ENCODE data around the gene MMP17.
"Not testable (repeated sequence)": the region's sequence is repeated elsewhere in the genome, so short reads cannot be mapped to it uniquely, and the experiment has no call there.

MMP17 gene

GRCh38 chr12:131874972-131875371 lies 46.8 kb downstream of the MMP17 start:
- not testable (repeated sequence) for H3K27ac ChIP-seq (ENCODE audit: low read depth, low read length); H3K27me3 ChIP-seq (ENCODE audit: control insufficient read depth in 1 of 2, insufficient read depth in 2 of 2, low read length in 2 of 2); H3K36me3 ChIP-seq (ENCODE audit: control insufficient read depth in 1 of 2, insufficient read depth in 2 of 2, low read length in 2 of 2); H3K4me3 ChIP-seq (ENCODE audit: low read depth in 1 of 2, low read length in 2 of 2); H3K4me1 ChIP-seq (ENCODE audit: control insufficient read depth in 1 of 2, insufficient read depth in 2 of 2, low read length in 2 of 2); H3K9ac ChIP-seq (ENCODE audit: low read depth in 1 of 2, low read length in 2 of 2); H3K9me3 ChIP-seq (ENCODE audit: control insufficient read depth in 1 of 2, low read length in 2 of 2)

GRCh38 chr12:131877216-131877615 lies 49.0 kb downstream of the MMP17 start:
- not testable (repeated sequence) for H3K4me3 ChIP-seq (ENCODE audit: low read depth in 1 of 2, low read length in 2 of 2); H3K27ac ChIP-seq (ENCODE audit: low read depth, low read length); H3K4me1 ChIP-seq (ENCODE audit: control insufficient read depth in 1 of 2, insufficient read depth in 2 of 2, low read length in 2 of 2); H3K36me3 ChIP-seq (ENCODE audit: control insufficient read depth in 1 of 2, insufficient read depth in 2 of 2, low read length in 2 of 2); H3K9me3 ChIP-seq (ENCODE audit: control insufficient read depth in 1 of 2, low read length in 2 of 2); H3K27me3 ChIP-seq (ENCODE audit: control insufficient read depth in 1 of 2, insufficient read depth in 2 of 2, low read length in 2 of 2); H3K9ac ChIP-seq (ENCODE audit: low read depth in 1 of 2, low read length in 2 of 2)

- not testable (repeated sequence) for H3K27me3 ChIP-seq (ENCODE audit: control insufficient read depth in 1 of 2, insufficient read depth in 2 of 2, low read length in 2 of 2); H3K9ac ChIP-seq (ENCODE audit: low read depth in 1 of 2, low read length in 2 of 2); H3K4me1 ChIP-seq (ENCODE audit: control insufficient read depth in 1 of 2, insufficient read depth in 2 of 2, low read length in 2 of 2); H3K9me3 ChIP-seq (ENCODE audit: control insufficient read depth in 1 of 2, low read length in 2 of 2); H3K4me3 ChIP-seq (ENCODE audit: low read depth in 1 of 2, low read length in 2 of 2); H3K36me3 ChIP-seq (ENCODE audit: control insufficient read depth in 1 of 2, insufficient read depth in 2 of 2, low read length in 2 of 2); H3K27ac ChIP-seq (ENCODE audit: low read depth, low read length)
These were observed 50.2 kb downstream of the MMP17 start for GRCh38 chr12:131878436-131878835.

- Histone ChIP-seq H3K9me3 (ENCODE audit: control insufficient read depth in 1 of 2, low read length in 2 of 2) (no peaks in the 10 kb centered on the region), H3K4me3 (ENCODE audit: low read depth in 1 of 2, low read length in 2 of 2) (no peak overlapping the region), H3K36me3 (ENCODE audit: control insufficient read depth in 1 of 2, insufficient read depth in 2 of 2, low read length in 2 of 2) (no peaks in the 10 kb centered on the region), H3K4me1 (ENCODE audit: control insufficient read depth in 1 of 2, insufficient read depth in 2 of 2, low read length in 2 of 2) (no peaks in the 10 kb centered on the region), H3K27ac (ENCODE audit: low read depth, low read length) (no peak overlapping the region), H3K9ac (ENCODE audit: low read depth in 1 of 2, low read length in 2 of 2) (no peak overlapping the region), H3K27me3 (ENCODE audit: control insufficient read depth in 1 of 2, insufficient read depth in 2 of 2, low read length in 2 of 2) (no peaks in the 10 kb centered on the region)
These were observed 54.8 kb downstream of the MMP17 start for GRCh38 chr12:131882804-131883520.

GRCh38 chr12:131883521-131883900 lies 55.3 kb downstream of the MMP17 start:
- no peak overlapping the region for H3K4me3 ChIP-seq (ENCODE audit: low read depth in 1 of 2, low read length in 2 of 2)
- H3K27ac ChIP-seq (ENCODE audit: low read depth, low read length), result no peak overlapping the region
- no peaks in the 10 kb centered on the region for H3K9me3 ChIP-seq (ENCODE audit: control insufficient read depth in 1 of 2, low read length in 2 of 2)
- H3K9ac ChIP-seq (ENCODE audit: low read depth in 1 of 2, low read length in 2 of 2), result no peak overlapping the region
- H3K4me1 ChIP-seq (ENCODE audit: control insufficient read depth in 1 of 2, insufficient read depth in 2 of 2, low read length in 2 of 2), result no peaks in the 10 kb centered on the region
- H3K27me3 ChIP-seq (ENCODE audit: control insufficient read depth in 1 of 2, insufficient read depth in 2 of 2, low read length in 2 of 2), result no peaks in the 10 kb centered on the region
- H3K36me3 ChIP-seq (ENCODE audit: control insufficient read depth in 1 of 2, insufficient read depth in 2 of 2, low read length in 2 of 2), result no peaks in the 10 kb centered on the region

GRCh38 chr12:131885076-131885475 lies 56.9 kb downstream of the MMP17 start:
- H3K27ac ChIP-seq (ENCODE audit: low read depth, low read length); H3K4me1 ChIP-seq (ENCODE audit: control insufficient read depth in 1 of 2, insufficient read depth in 2 of 2, low read length in 2 of 2); H3K36me3 ChIP-seq (ENCODE audit: control insufficient read depth in 1 of 2, insufficient read depth in 2 of 2, low read length in 2 of 2); H3K4me3 ChIP-seq (ENCODE audit: low read depth in 1 of 2, low read length in 2 of 2); H3K9ac ChIP-seq (ENCODE audit: low read depth in 1 of 2, low read length in 2 of 2); H3K9me3 ChIP-seq (ENCODE audit: control insufficient read depth in 1 of 2, low read length in 2 of 2); H3K27me3 ChIP-seq (ENCODE audit: control insufficient read depth in 1 of 2, insufficient read depth in 2 of 2, low read length in 2 of 2): not testable (repeated sequence)

GRCh38 chr12:131885543-131886057 lies 57.4 kb downstream of the MMP17 start:
- H3K9me3 ChIP-seq (ENCODE audit: control insufficient read depth in 1 of 2, low read length in 2 of 2), result no peaks in the 10 kb centered on the region

GRCh38 chr12:131891722-131892121 lies 63.5 kb downstream of the MMP17 start:
- H3K27me3 ChIP-seq (ENCODE audit: control insufficient read depth in 1 of 2, insufficient read depth in 2 of 2, low read length in 2 of 2); H3K9me3 ChIP-seq (ENCODE audit: control insufficient read depth in 1 of 2, low read length in 2 of 2); H3K27ac ChIP-seq (ENCODE audit: low read depth, low read length); H3K4me3 ChIP-seq (ENCODE audit: low read depth in 1 of 2, low read length in 2 of 2); H3K9ac ChIP-seq (ENCODE audit: low read depth in 1 of 2, low read length in 2 of 2); H3K36me3 ChIP-seq (ENCODE audit: control insufficient read depth in 1 of 2, insufficient read depth in 2 of 2, low read length in 2 of 2): not testable (repeated sequence)
- peaks cover 4 to 13% of the 10 kb centered on the region in 2 donors for H3K4me1 ChIP-seq (ENCODE audit: control insufficient read depth in 1 of 2, insufficient read depth in 2 of 2, low read length in 2 of 2)

More at GRCh38 chr12:131885543-131886057, 57.4 kb downstream of the MMP17 start:
- H3K4me3 ChIP-seq (ENCODE audit: low read depth in 1 of 2, low read length in 2 of 2), result no peak overlapping the region
- H3K36me3 ChIP-seq (ENCODE audit: control insufficient read depth in 1 of 2, insufficient read depth in 2 of 2, low read length in 2 of 2), result no peaks in the 10 kb centered on the region
- H3K9ac ChIP-seq (ENCODE audit: low read depth in 1 of 2, low read length in 2 of 2), result no peak overlapping the region
- no peak overlapping the region for H3K27ac ChIP-seq (ENCODE audit: low read depth, low read length)
- no peaks in the 10 kb centered on the region for H3K4me1 ChIP-seq (ENCODE audit: control insufficient read depth in 1 of 2, insufficient read depth in 2 of 2, low read length in 2 of 2)
- H3K27me3 ChIP-seq (ENCODE audit: control insufficient read depth in 1 of 2, insufficient read depth in 2 of 2, low read length in 2 of 2), result no peaks in the 10 kb centered on the region

GRCh38 chr12:131892711-131893604 lies 64.8 kb downstream of the MMP17 start:
- Histone ChIP-seq H3K36me3 (ENCODE audit: control insufficient read depth in 1 of 2, insufficient read depth in 2 of 2, low read length in 2 of 2) (peaks cover 3 to 5% of the 10 kb centered on the region in 2 donors), H3K27ac (ENCODE audit: low read depth, low read length) (no peak overlapping the region), H3K9ac (ENCODE audit: low read depth in 1 of 2, low read length in 2 of 2) (no peak overlapping the region), H3K4me3 (ENCODE audit: low read depth in 1 of 2, low read length in 2 of 2) (no peak overlapping the region), H3K4me1 (ENCODE audit: control insufficient read depth in 1 of 2, insufficient read depth in 2 of 2, low read length in 2 of 2) (peaks cover 8 to 16% of the 10 kb centered on the region in 2 donors), H3K9me3 (ENCODE audit: control insufficient read depth in 1 of 2, low read length in 2 of 2) (no peaks in the 10 kb centered on the region), H3K27me3 (ENCODE audit: control insufficient read depth in 1 of 2, insufficient read depth in 2 of 2, low read length in 2 of 2) (no peaks in the 10 kb centered on the region)

GRCh38 chr12:131893605-131894312 lies 65.6 kb downstream of the MMP17 start:
- H3K9ac ChIP-seq (ENCODE audit: low read depth in 1 of 2, low read length in 2 of 2), result no peak overlapping the region
- no peaks in the 10 kb centered on the region for H3K27me3 ChIP-seq (ENCODE audit: control insufficient read depth in 1 of 2, insufficient read depth in 2 of 2, low read length in 2 of 2)
- H3K4me3 ChIP-seq (ENCODE audit: low read depth in 1 of 2, low read length in 2 of 2), result no peak overlapping the region
- peaks cover 8 to 16% of the 10 kb centered on the region in 2 donors for H3K4me1 ChIP-seq (ENCODE audit: control insufficient read depth in 1 of 2, insufficient read depth in 2 of 2, low read length in 2 of 2)
- H3K9me3 ChIP-seq (ENCODE audit: control insufficient read depth in 1 of 2, low read length in 2 of 2), result no peaks in the 10 kb centered on the region
- H3K27ac ChIP-seq (ENCODE audit: low read depth, low read length), result no peak overlapping the region
- H3K36me3 ChIP-seq (ENCODE audit: control insufficient read depth in 1 of 2, insufficient read depth in 2 of 2, low read length in 2 of 2), result peaks cover 3 to 5% of the 10 kb centered on the region in 2 donors

All from duodenal mucosa (tissue), 2 donors.